Activated naive CD8-positive, alpha-beta T cell treated with anti-CD3 and anti-CD28 coated beads for 36 hours (primary cell): ENCODE measurements around the gene FREM1. TPM values are rescaled to one million over a fixed set of nuclear protein-coding genes. Genes with fewer than 3 reads are reported as not detected.

Experiments used
- DNase-seq: peaks from one replicate; pipeline ENCODE4 v3.0.0; 2021
- H3K27ac Mint-ChIP-seq: one replicate; pipeline ENCODE4 v1.8.0; 2022; ENCODE audit warnings: mild to moderate bottlenecking, moderate library complexity, mixed read lengths
- H3K27me3 Mint-ChIP-seq: one replicate; pipeline ENCODE4 v1.8.0; 2022; ENCODE audit warnings: mild to moderate bottlenecking, mixed read lengths
- H3K36me3 Mint-ChIP-seq: one replicate; pipeline ENCODE4 v1.8.0; 2021; ENCODE audit warnings: mild to moderate bottlenecking, mixed read lengths
- H3K4me1 Mint-ChIP-seq: one replicate; pipeline ENCODE4 v1.8.0; 2021; ENCODE audit warnings: mixed read lengths
- H3K4me3 Mint-ChIP-seq: one replicate; pipeline ENCODE4 v1.8.0; 2022; ENCODE audit warnings: mild to moderate bottlenecking, moderate library complexity, mixed read lengths
- H3K9me3 Mint-ChIP-seq: one replicate; pipeline ENCODE4 v1.8.0; 2022; ENCODE audit warnings: mixed read lengths
- total RNA-seq, 2 experiments: library from RNA; stranded (reverse); gene quantifications; one replicate each; pipeline ENCODE4 v1.2.3, GENCODE V29; 2021

The FREM1 gene
- total RNA-seq, 2 experiments from 2014 or later = not detected

- Mint-ChIP-seq H3K36me3 (no peaks in the 10 kb centered on the region), H3K27me3 (peaks cover 7% of the 10 kb centered on the region), H3K9me3 (peaks cover 3% of the 10 kb centered on the region), H3K4me1 (no peaks in the 10 kb centered on the region), H3K27ac (no peak overlapping the region), H3K4me3 (no peak overlapping the region)
- no peak for DNase-seq
Observed at GRCh38 chr9:14868772-14869583, 41.2 kb downstream of the FREM1 start.

GRCh38 chr9:14868418-14868771, 41.8 kb downstream of the FREM1 start:
- Mint-ChIP-seq H3K4me3 (no peak overlapping the region), H3K27me3 (peaks cover 2% of the 10 kb centered on the region), H3K36me3 (no peaks in the 10 kb centered on the region), H3K4me1 (no peaks in the 10 kb centered on the region), H3K27ac (no peak overlapping the region), H3K9me3 (peaks cover under 1% of the 10 kb centered on the region)
- DNase-seq = no peak

GRCh38 chr9:14866200-14866749, 44.0 kb downstream of the FREM1 start:
- no peaks in the 10 kb centered on the region for H3K4me1 Mint-ChIP-seq
- DNase-seq = no peak
- no peak overlapping the region for H3K27ac Mint-ChIP-seq

GRCh38 chr9:14864309-14864708, 45.9 kb downstream of the FREM1 start:
- DNase-seq = no peak
- Mint-ChIP-seq H3K4me3 (no peak overlapping the region), H3K27ac (no peak overlapping the region), H3K4me1 (no peaks in the 10 kb centered on the region), H3K9me3 (no peaks in the 10 kb centered on the region), H3K27me3 (no peaks in the 10 kb centered on the region), H3K36me3 (no peaks in the 10 kb centered on the region)

More at GRCh38 chr9:14866200-14866749, 44.0 kb downstream of the FREM1 start:
- Mint-ChIP-seq H3K27me3 (no peaks in the 10 kb centered on the region), H3K4me3 (no peak overlapping the region), H3K36me3 (no peaks in the 10 kb centered on the region), H3K9me3 (no peaks in the 10 kb centered on the region)

- DNase-seq = no peak
- Mint-ChIP-seq H3K4me3 (no peak overlapping the region), H3K4me1 (no peaks in the 10 kb centered on the region), H3K9me3 (no peaks in the 10 kb centered on the region), H3K27ac (no peak overlapping the region), H3K27me3 (no peaks in the 10 kb centered on the region), H3K36me3 (no peaks in the 10 kb centered on the region)
Observed at GRCh38 chr9:14863402-14863801, 46.8 kb downstream of the FREM1 start.

- no peak for DNase-seq
- Mint-ChIP-seq H3K4me1 (no peaks in the 10 kb centered on the region), H3K27ac (no peak overlapping the region), H3K36me3 (no peaks in the 10 kb centered on the region), H3K4me3 (no peak overlapping the region), H3K9me3 (no peaks in the 10 kb centered on the region), H3K27me3 (peaks cover 5% of the 10 kb centered on the region)
Observed at GRCh38 chr9:14857449-14858305, 52.6 kb downstream of the FREM1 start.

GRCh38 chr9:14849851-14850250, 60.4 kb downstream of the FREM1 start:
- no peaks in the 10 kb centered on the region for H3K36me3 Mint-ChIP-seq
- H3K4me3 Mint-ChIP-seq = no peak overlapping the region

GRCh38 chr9:14849296-14849695, 60.9 kb downstream of the FREM1 start:
- Mint-ChIP-seq H3K9me3 (peaks cover 2% of the 10 kb centered on the region), H3K4me1 (no peaks in the 10 kb centered on the region), H3K36me3 (no peaks in the 10 kb centered on the region), H3K27ac (no peak overlapping the region), H3K4me3 (no peak overlapping the region), H3K27me3 (peaks cover 8% of the 10 kb centered on the region)
- DNase-seq = no peak

More at GRCh38 chr9:14849851-14850250, 60.4 kb downstream of the FREM1 start:
- Mint-ChIP-seq H3K9me3 (peaks cover 2% of the 10 kb centered on the region), H3K27ac (no peak overlapping the region), H3K4me1 (no peaks in the 10 kb centered on the region), H3K27me3 (peaks cover 8% of the 10 kb centered on the region)
- DNase-seq = no peak

GRCh38 chr9:14846871-14847311, 63.3 kb downstream of the FREM1 start:
- no peaks in the 10 kb centered on the region for H3K36me3 Mint-ChIP-seq
- no peaks in the 10 kb centered on the region for H3K4me1 Mint-ChIP-seq
- H3K27me3 Mint-ChIP-seq = peaks cover 4% of the 10 kb centered on the region
- no peak overlapping the region for H3K4me3 Mint-ChIP-seq
- H3K27ac Mint-ChIP-seq = no peak overlapping the region
- DNase-seq = peak; percentile 63
- peaks cover 2% of the 10 kb centered on the region for H3K9me3 Mint-ChIP-seq

- DNase-seq = no peak
- Mint-ChIP-seq H3K4me3 (no peak overlapping the region), H3K27me3 (peaks cover 4% of the 10 kb centered on the region), H3K36me3 (no peaks in the 10 kb centered on the region), H3K9me3 (peaks cover 2% of the 10 kb centered on the region), H3K27ac (no peak overlapping the region), H3K4me1 (no peaks in the 10 kb centered on the region)
Observed at GRCh38 chr9:14843163-14843562, 67.1 kb downstream of the FREM1 start.

GRCh38 chr9:14842269-14842668, 68.0 kb downstream of the FREM1 start:
- Mint-ChIP-seq H3K27me3 (peaks cover 8% of the 10 kb centered on the region), H3K4me3 (no peak overlapping the region), H3K4me1 (no peaks in the 10 kb centered on the region), H3K9me3 (peaks cover 2% of the 10 kb centered on the region), H3K27ac (no peak overlapping the region), H3K36me3 (no peaks in the 10 kb centered on the region)
- no peak for DNase-seq

- H3K27me3 Mint-ChIP-seq = peaks cover 15% of the 10 kb centered on the region
- H3K4me3 Mint-ChIP-seq = no peak overlapping the region
- no peaks in the 10 kb centered on the region for H3K4me1 Mint-ChIP-seq
- DNase-seq = no peak
- no peak overlapping the region for H3K27ac Mint-ChIP-seq
- H3K36me3 Mint-ChIP-seq = no peaks in the 10 kb centered on the region
- no peaks in the 10 kb centered on the region for H3K9me3 Mint-ChIP-seq
Observed at GRCh38 chr9:14838701-14839100, 71.5 kb downstream of the FREM1 start.

GRCh38 chr9:14836885-14837284, 73.3 kb downstream of the FREM1 start:
- Mint-ChIP-seq H3K27me3 (peaks cover 15% of the 10 kb centered on the region), H3K9me3 (no peaks in the 10 kb centered on the region), H3K36me3 (no peaks in the 10 kb centered on the region), H3K4me1 (no peaks in the 10 kb centered on the region), H3K27ac (no peak overlapping the region), H3K4me3 (no peak overlapping the region)
- no peak for DNase-seq

- Mint-ChIP-seq H3K36me3 (no peaks in the 10 kb centered on the region), H3K9me3 (no peaks in the 10 kb centered on the region), H3K4me3 (no peak overlapping the region), H3K27me3 (peaks cover 5% of the 10 kb centered on the region), H3K4me1 (no peaks in the 10 kb centered on the region), H3K27ac (no peak overlapping the region)
- DNase-seq = no peak
Observed at GRCh38 chr9:14831661-14832060, 78.6 kb downstream of the FREM1 start.

GRCh38 chr9:14831074-14831473, 79.2 kb downstream of the FREM1 start:
- Mint-ChIP-seq H3K27me3 (no peaks in the 10 kb centered on the region), H3K4me3 (no peak overlapping the region), H3K36me3 (no peaks in the 10 kb centered on the region), H3K4me1 (no peaks in the 10 kb centered on the region), H3K9me3 (no peaks in the 10 kb centered on the region), H3K27ac (no peak overlapping the region)
- no peak for DNase-seq
